ENCODE data around the gene PHYH.
"Not testable (repeated sequence)": the region's sequence is repeated elsewhere in the genome, so short reads cannot be mapped to it uniquely, and the experiment has no call there.

The PHYH gene

DNA sequence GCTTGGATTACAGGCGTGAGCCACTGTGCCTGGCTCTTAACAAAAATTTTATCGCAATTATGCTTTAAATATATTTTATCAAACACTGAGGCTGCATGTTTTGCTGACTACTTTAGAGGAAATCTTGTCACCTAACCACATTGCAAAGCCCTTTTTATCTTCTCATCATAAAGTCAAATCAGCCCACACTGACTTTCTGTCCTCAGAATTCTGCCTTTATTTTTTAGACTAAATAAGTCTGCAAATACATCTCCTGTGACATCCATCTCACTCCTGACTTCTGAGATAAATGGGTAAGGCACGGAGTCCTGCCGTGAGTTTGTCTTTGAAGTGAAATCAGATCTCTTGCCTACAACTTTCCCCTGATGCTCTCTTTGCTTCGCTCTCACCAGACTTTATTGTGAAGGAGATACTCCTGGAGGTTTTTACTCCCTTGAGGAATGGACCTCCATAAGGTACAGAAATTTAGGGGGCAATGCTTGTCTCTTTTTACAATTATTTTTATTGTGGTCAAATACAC, 42.2 kb downstream of the PHYH start:
- no peak for DNase-seq (ENCODE audit: low read depth)
- H3K4me3 ChIP-seq (ENCODE audit: low read length) = no peak overlapping the region
- TF ChIP-seq, protein P1, sequence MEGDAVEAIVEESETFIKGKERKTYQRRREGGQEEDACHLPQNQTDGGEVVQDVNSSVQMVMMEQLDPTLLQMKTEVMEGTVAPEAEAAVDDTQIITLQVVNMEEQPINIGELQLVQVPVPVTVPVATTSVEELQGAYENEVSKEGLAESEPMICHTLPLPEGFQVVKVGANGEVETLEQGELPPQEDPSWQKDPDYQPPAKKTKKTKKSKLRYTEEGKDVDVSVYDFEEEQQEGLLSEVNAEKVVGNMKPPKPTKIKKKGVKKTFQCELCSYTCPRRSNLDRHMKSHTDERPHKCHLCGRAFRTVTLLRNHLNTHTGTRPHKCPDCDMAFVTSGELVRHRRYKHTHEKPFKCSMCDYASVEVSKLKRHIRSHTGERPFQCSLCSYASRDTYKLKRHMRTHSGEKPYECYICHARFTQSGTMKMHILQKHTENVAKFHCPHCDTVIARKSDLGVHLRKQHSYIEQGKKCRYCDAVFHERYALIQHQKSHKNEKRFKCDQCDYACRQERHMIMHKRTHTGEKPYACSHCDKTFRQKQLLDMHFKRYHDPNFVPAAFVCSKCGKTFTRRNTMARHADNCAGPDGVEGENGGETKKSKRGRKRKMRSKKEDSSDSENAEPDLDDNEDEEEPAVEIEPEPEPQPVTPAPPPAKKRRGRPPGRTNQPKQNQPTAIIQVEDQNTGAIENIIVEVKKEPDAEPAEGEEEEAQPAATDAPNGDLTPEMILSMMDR (IDR thresholded peaks at IDR 0.05; ENCODE audit: insufficient read depth, low read depth, low read length, missing control alignments) = no peak

- DNase-seq (ENCODE audit: low read depth) = no peak
- no peak overlapping the region for H3K4me3 ChIP-seq (ENCODE audit: low read length)
- TF ChIP-seq, protein P1 (IDR thresholded peaks at IDR 0.05; ENCODE audit: insufficient read depth, low read depth, low read length, missing control alignments) = no peak
Measured at GRCh38 chr10:13256627-13257026, 43.2 kb downstream of the PHYH start.

DNA sequence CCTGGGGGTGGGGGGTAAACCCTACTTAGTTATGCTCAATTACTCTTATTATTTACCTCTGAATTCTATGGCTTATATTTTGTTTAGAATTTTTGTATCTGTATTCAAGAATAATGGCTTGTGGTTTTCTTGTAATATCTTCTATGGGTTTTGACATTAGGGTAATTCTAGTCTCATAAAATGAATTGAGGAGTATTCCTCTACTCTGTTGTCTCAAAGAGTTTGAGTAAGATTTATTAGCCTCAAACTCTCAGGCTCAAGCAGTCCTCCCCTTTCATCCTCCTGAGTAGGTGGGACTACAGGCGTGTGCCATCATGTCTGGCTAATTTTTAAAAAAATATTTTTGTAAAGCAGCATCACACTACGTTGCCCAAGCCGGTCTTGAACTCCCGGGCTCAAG, 46.1 kb downstream of the PHYH start:
- TF ChIP-seq, protein P1 (IDR thresholded peaks at IDR 0.05; ENCODE audit: insufficient read depth, low read depth, low read length, missing control alignments) = no peak
- DNase-seq (ENCODE audit: low read depth) = no peak
- no peak overlapping the region for H3K4me3 ChIP-seq (ENCODE audit: low read length)

DNA sequence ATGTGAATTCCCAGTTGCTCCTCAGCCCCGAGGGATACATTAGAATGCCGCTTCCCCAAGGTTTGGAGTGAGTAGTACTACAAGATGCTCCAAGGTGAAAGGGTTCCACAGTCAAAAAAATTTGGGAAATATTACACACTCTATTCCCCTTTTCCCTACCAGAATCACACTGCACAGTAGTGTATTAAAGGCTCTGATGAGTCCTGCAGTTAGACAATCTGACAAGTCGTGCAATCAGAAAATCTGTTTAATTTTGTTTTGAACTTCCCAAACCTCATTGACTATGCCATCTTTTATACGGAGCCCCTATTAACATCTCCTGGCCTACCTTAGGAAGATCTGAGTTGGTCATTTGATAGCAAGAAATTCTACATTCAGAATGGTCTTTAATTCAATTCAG, 52.1 kb downstream of the PHYH start:
- no peak overlapping the region for H3K4me3 ChIP-seq (ENCODE audit: low read length)
- TF ChIP-seq, protein P1 (IDR thresholded peaks at IDR 0.05; ENCODE audit: insufficient read depth, low read depth, low read length, missing control alignments) = no peak
- DNase-seq (ENCODE audit: low read depth) = no peak

GRCh38 chr10:13247246-13247645, 52.6 kb downstream of the PHYH start:
- TF ChIP-seq, protein P1 (IDR thresholded peaks at IDR 0.05; ENCODE audit: insufficient read depth, low read depth, low read length, missing control alignments) = no peak

DNA sequence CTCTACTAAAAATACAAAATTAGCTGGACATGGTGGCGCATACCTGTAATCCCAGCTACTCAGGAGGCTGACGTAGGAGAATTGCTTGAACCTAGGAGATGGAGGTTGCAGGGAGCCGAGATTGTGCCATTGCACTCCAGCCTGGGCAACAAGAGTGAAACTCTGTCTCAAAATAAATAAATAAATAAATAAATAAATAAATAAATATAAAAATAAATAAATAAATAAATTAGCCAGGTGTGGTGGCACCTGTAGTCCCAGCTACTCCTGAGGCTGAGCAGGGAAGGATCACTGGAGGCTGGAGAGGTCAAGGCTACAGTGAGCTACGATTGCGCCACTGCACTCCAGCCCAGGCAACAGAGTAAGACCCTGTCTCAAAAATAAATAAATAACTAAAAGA, 57.6 kb downstream of the PHYH start:
- DNase-seq (ENCODE audit: low read depth); H3K4me3 ChIP-seq (ENCODE audit: low read length): not testable (repeated sequence)

More at GRCh38 chr10:13247246-13247645, 52.6 kb downstream of the PHYH start:
- DNase-seq (ENCODE audit: low read depth) = no peak
- H3K4me3 ChIP-seq (ENCODE audit: low read length) = no peak overlapping the region

DNA sequence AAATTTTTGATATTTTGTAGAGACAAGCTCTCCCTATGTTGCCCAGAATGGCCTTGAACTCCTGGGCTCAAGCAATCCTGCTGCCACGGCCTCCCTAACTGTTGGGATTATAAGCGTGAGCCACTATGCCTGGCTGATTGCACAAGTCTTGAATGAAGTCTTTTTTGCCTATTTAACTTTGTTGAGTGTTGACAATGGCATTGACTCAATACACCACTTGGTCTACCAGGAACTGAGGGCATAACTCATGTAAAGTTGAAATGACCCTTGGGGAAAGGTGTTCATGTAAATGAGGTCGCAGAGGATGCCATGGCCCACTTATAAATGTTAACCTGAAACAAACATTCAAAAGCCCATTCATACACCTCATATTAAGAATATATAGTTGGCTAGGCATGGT, 58.3 kb downstream of the PHYH start:
- H3K4me3 ChIP-seq (ENCODE audit: low read length) = no peak overlapping the region
- TF ChIP-seq, protein P1 (IDR thresholded peaks at IDR 0.05; ENCODE audit: insufficient read depth, low read depth, low read length, missing control alignments) = no peak
- DNase-seq (ENCODE audit: low read depth) = no peak
